OCI-LY3 (cell line): Measurements from ENCODE around the gene KRTAP10-9.

Experiments
- H2AFZ ChIP-seq: fragments of 200-600, 300-600 bp; shearing (Covaris generic); 2 replicates; pipeline ENCODE4 v1.6.0; 2014; ENCODE audit warnings: antibody characterized with exemption, low read depth, low read length
- H3K27ac ChIP-seq: fragments of 200-600, 300-600 bp; sonication (generic); 2 replicates; pipeline ENCODE4 v1.5.1; 2014; ENCODE audit warnings: mild to moderate bottlenecking, low read length, moderate library complexity, mixed read lengths
- H3K27me3 ChIP-seq: fragments of 200-600, 300-600 bp; sonication (generic); 2 replicates; pipeline ENCODE4 v1.6.1; 2014; ENCODE audit warnings: low read depth, low read length, mixed read lengths
- H3K36me3 ChIP-seq: fragments of 200-600, 300-600 bp; sonication (generic); replicated peaks from 2 replicates; pipeline ENCODE3; 2014; ENCODE audit warnings: low read depth, low read length, mixed read lengths
- H3K4me1 ChIP-seq: fragments of 300-600, 200-600 bp; sonication (generic); 2 replicates; pipeline ENCODE4 v1.6.1; 2014; ENCODE audit warnings: low read length, mixed read lengths
- H3K4me2 ChIP-seq: fragments of 200-600, 300-600 bp; sonication (generic); 2 replicates; pipeline ENCODE4 v1.6.1; 2014; ENCODE audit warnings: low read length, mixed read lengths
- H3K4me3 ChIP-seq: fragments of 300-600, 200-600 bp; sonication (generic); 2 replicates; pipeline ENCODE4 v1.5.1; 2014; ENCODE audit warnings: antibody characterized with exemption, mild to moderate bottlenecking, low read length, moderate library complexity
- H3K79me2 ChIP-seq: fragments of 300-600, 200-600 bp; shearing (Covaris generic); 2 replicates; pipeline ENCODE4 v1.6.1; 2014; ENCODE audit warnings: mild to moderate bottlenecking, low read length, mixed read lengths
- H3K9ac ChIP-seq: fragments of 300-600, 200-600 bp; shearing (Covaris generic); 2 replicates; pipeline ENCODE4 v1.6.0; 2014; ENCODE audit warnings: mild to moderate bottlenecking, low read length, moderate library complexity
- H3K9me3 ChIP-seq: fragments of 200-600, 300-600 bp; shearing (Covaris generic); 2 replicates; pipeline ENCODE4 v1.6.1; 2014; ENCODE audit warnings: low read length, mixed read lengths; ENCODE audit not compliant: insufficient read depth
- H4K20me1 ChIP-seq: fragments of 200-600, 300-600 bp; sonication (generic); 2 replicates; pipeline ENCODE4 v1.6.1; 2016; ENCODE audit warnings: low read length, mixed read lengths; ENCODE audit not compliant: insufficient read depth
- EZH2phosphoT487 ChIP-seq: fragments of 200-600 bp; shearing (Covaris generic); IDR thresholded peaks from 2 replicates; pipeline ENCODE4 v1.6.1; 2018; ENCODE audit warnings: antibody characterized with exemption, mixed run types, low read depth
- TF ChIP-seq, protein P1 (sequence below): fragments of 200-600, 300-600 bp; sonication (generic); IDR thresholded peaks from 2 replicates; pipeline ENCODE4 v1.5.1; 2014; ENCODE audit warnings: antibody characterized with exemption, low read length, low read depth

KRTAP10-9 gene

DNA sequence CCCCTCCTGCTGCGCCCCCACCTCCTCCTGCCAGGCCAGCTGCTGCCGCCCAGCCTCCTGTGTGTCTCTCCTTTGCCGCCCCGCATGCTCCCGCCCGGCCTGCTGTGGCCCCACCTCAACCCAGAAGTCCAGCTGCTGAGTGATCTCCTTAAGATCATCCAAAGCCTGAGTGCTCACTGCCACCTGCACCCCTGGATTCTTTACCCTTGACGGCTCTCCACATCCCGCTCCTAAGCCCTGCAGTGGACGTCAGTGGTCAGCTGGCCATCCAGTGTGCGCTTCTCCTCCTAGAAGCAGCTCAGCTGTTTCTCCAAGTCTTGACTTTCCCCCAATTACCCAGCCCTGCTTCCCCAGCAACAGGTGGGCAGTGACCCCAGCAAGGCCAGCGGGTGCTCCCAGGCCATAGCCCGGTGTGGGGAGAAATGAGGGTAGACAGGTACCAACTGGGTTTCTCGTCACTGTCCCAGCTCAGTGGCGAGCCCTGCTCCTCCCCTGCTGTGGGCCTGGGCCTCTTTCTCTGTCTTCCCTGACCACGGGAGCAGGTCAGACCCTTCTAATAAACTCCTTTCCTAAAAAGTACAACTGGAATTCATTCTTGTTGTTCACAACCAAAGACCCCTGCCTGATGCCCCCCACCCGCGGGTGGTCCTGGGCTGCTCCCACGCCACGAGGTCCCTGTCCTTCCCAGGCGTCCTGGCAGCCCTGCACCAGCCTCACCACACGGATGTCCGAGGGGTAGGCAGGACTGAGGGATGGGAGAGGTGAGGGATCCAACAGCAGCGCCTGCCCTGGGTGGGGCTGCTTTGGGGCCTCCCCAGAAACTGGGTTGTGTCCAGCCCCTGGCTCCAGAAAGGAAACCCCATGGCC, 25.1 kb upstream of the KRTAP10-9 start:
- no peaks in the 10 kb centered on the region for H3K4me1 ChIP-seq
- TF ChIP-seq, protein P1, sequence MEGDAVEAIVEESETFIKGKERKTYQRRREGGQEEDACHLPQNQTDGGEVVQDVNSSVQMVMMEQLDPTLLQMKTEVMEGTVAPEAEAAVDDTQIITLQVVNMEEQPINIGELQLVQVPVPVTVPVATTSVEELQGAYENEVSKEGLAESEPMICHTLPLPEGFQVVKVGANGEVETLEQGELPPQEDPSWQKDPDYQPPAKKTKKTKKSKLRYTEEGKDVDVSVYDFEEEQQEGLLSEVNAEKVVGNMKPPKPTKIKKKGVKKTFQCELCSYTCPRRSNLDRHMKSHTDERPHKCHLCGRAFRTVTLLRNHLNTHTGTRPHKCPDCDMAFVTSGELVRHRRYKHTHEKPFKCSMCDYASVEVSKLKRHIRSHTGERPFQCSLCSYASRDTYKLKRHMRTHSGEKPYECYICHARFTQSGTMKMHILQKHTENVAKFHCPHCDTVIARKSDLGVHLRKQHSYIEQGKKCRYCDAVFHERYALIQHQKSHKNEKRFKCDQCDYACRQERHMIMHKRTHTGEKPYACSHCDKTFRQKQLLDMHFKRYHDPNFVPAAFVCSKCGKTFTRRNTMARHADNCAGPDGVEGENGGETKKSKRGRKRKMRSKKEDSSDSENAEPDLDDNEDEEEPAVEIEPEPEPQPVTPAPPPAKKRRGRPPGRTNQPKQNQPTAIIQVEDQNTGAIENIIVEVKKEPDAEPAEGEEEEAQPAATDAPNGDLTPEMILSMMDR = no peak
- H3K27ac ChIP-seq = no peak overlapping the region
- H3K9me3 ChIP-seq = no peaks in the 10 kb centered on the region
- H2AFZ ChIP-seq = no peak overlapping the region
- H3K9ac ChIP-seq = no peak overlapping the region
- H3K79me2 ChIP-seq = no peaks in the 10 kb centered on the region
- H3K27me3 ChIP-seq = no peaks in the 10 kb centered on the region; the same call in 1 of the 2 replicates
- no peaks in the 10 kb centered on the region for H4K20me1 ChIP-seq
- no peak overlapping the region for H3K4me2 ChIP-seq
- H3K4me3 ChIP-seq = no peak overlapping the region
- H3K36me3 ChIP-seq = no peaks in the 10 kb centered on the region

DNA sequence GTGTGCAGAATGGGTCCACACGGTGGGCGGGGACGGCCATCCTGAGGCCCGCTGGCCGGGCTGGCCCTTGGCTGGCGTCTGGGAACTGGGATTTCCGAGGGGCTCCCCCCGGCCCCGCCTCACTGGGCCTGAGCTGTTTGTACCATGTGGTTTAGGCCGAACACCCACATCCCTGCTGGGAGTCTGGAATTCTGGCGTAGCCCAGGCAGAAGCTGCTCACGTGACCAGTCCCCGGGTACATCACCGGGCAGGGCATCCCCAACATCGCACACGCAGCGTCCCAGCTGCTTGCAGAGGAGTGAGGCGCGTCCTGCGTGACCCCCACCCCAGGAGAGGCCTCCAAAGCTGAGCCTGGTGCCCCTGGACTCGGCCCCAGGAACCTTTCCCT, 24.4 kb upstream of the KRTAP10-9 start:
- no peak overlapping the region for H3K4me2 ChIP-seq
- H3K27ac ChIP-seq = no peak overlapping the region
- H3K27me3 ChIP-seq = no peaks in the 10 kb centered on the region; the same call in 1 of the 2 replicates
- no peaks in the 10 kb centered on the region for H3K36me3 ChIP-seq
- H3K4me3 ChIP-seq = no peak overlapping the region
- no peak overlapping the region for H3K9ac ChIP-seq
- TF ChIP-seq EZH2phosphoT487 = no peak
- TF ChIP-seq, protein P1 = no peak
- H4K20me1 ChIP-seq = no peaks in the 10 kb centered on the region
- H2AFZ ChIP-seq = no peak overlapping the region
- H3K4me1 ChIP-seq = no peaks in the 10 kb centered on the region
- H3K79me2 ChIP-seq = no peaks in the 10 kb centered on the region
- H3K9me3 ChIP-seq = no peaks in the 10 kb centered on the region

DNA sequence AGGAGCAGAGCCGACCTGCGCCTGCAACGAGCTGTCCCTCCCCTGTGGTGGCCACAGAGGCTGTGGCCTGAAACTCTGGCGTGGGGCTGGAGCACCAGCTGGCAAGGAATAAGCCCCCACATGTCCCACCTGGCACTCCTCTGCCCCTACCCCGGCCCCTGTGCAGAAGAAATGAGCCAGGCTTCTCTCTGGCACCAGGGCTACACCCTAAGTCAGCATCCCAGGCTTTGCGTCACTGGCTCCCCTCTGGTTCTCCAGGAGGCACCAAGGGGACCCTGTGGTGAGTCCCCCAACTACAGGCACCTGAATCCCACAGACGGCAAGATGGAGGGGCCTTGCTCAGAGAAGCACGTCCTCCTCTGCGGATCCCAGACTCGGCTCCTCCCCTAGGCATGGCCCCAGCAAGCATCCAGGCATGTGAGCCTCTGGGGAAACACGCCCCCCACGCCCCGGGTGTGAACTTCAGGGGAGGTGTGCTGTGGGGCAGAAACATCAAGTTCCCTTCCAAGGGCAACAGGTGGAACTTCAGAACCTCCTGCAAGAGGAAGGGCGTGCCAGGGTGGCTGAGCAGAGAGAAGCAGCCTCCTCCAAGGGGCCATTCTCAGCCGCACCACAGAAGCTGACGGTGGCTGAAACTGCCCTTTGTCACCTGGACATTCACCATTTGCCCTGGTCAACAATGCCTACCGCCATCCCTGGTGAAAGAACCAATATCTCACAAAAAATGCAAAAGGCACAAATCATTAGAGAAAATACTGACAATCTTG, 23.6 kb upstream of the KRTAP10-9 start:
- H3K9ac ChIP-seq = no peak overlapping the region
- no peak overlapping the region for H3K4me2 ChIP-seq
- no peaks in the 10 kb centered on the region for H3K9me3 ChIP-seq
- no peak overlapping the region for H3K4me3 ChIP-seq
- no peak overlapping the region for H2AFZ ChIP-seq
- no peaks in the 10 kb centered on the region; the same call in 1 of the 2 replicates for H3K27me3 ChIP-seq
- H3K36me3 ChIP-seq = no peaks in the 10 kb centered on the region
- H3K79me2 ChIP-seq = no peaks in the 10 kb centered on the region
- H4K20me1 ChIP-seq = no peaks in the 10 kb centered on the region
- H3K4me1 ChIP-seq = no peaks in the 10 kb centered on the region
- TF ChIP-seq, protein P1 = no peak
- no peak overlapping the region for H3K27ac ChIP-seq

DNA sequence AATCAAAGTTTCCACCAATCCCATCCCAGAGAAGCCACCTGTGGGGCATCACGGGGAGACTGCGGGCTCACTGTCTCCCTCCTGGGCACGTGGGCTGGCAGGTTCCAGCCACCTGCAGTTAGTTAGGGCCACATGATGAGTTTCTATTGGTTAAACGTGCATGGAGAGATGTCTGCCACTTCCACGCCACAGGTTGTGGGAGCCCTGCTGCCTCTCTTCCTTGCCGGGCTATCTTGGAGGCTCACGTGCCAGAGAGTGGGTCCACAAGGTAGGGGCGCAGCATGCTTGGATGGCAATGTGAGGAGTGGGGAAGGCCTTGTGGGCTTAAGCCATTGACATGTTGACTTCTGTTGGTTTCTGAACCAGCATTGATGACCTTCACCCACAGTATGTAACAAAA, 23.0 kb upstream of the KRTAP10-9 start:
- Histone ChIP-seq H3K4me2 (no peak overlapping the region), H2AFZ (no peak overlapping the region), H4K20me1 (no peaks in the 10 kb centered on the region), H3K4me1 (no peaks in the 10 kb centered on the region), H3K27me3 (no peaks in the 10 kb centered on the region; the same call in 1 of the 2 replicates), H3K9me3 (no peaks in the 10 kb centered on the region), H3K4me3 (no peak overlapping the region), H3K79me2 (no peaks in the 10 kb centered on the region), H3K27ac (no peak overlapping the region), H3K9ac (no peak overlapping the region), H3K36me3 (no peaks in the 10 kb centered on the region)
- TF ChIP-seq EZH2phosphoT487 = no peak
- TF ChIP-seq, protein P1 = no peak
